SK-N-SH treated with all-trans-retinoic acid at 6 μM for 48 hours (cell line): ENCODE measurements around the gene CAMK2A.

ENCODE experiments used
- ARNTL ChIP-seq: fragments of 450-650 bp; formaldehyde crosslinking; IDR thresholded peaks from 2 replicates; pipeline ENCODE4 v1.5.0; 2020; ENCODE audit warnings: low read depth, mild to moderate bottlenecking, moderate library complexity, borderline replicate concordance
- CREB5 ChIP-seq: fragments of 250-450 bp; sonication (Bioruptor Pico); IDR thresholded peaks from 2 replicates; pipeline ENCODE4 v1.5.1; 2020; ENCODE audit warnings: low read depth, mild to moderate bottlenecking, moderate library complexity
- GLIS3 ChIP-seq: fragments of 250-450 bp; sonication (Bioruptor Pico); IDR thresholded peaks from 2 replicates; pipeline ENCODE4 v1.5.0; 2020; ENCODE audit warnings: mild to moderate bottlenecking, moderate library complexity
- ISL1 ChIP-seq: fragments of 250-450 bp; sonication (Bioruptor Pico); IDR thresholded peaks from 2 replicates; pipeline ENCODE4 v2.1.2; 2022; ENCODE audit warnings: mild to moderate bottlenecking, moderate library complexity
- PPARA ChIP-seq: fragments of 250-450 bp; sonication (Bioruptor Pico); IDR thresholded peaks from 2 replicates; pipeline ENCODE4 v1.5.0; 2020; ENCODE audit warnings: mild to moderate bottlenecking, borderline replicate concordance
- TSHZ2 ChIP-seq: fragments of 250-450 bp; sonication (Bioruptor Pico); IDR thresholded peaks from 2 replicates; pipeline ENCODE4 v1.5.0; 2020; ENCODE audit warnings: mild to moderate bottlenecking, moderate library complexity
- ZFP30 ChIP-seq: fragments of 450-650 bp; formaldehyde crosslinking; IDR thresholded peaks from 2 replicates; pipeline ENCODE4 v1.5.0; 2022; ENCODE audit warnings: mild to moderate bottlenecking, moderate library complexity
- ZNF70 ChIP-seq: fragments of 450-650 bp; formaldehyde crosslinking; IDR thresholded peaks from 2 replicates; pipeline ENCODE4 v1.5.0; 2020; ENCODE audit warnings: mild to moderate bottlenecking, moderate library complexity

GRCh38 chr5:150291388-150292385 lies 2.1 kb upstream of the CAMK2A start:
- TF ChIP-seq PPARA (no peak), ARNTL (no peak), ZNF70 (CRISPR knock-in tag) (no peak), ISL1 (CRISPR knock-in tag) (no peak), CREB5 (CRISPR knock-in tag) (no peak), ZFP30 (CRISPR knock-in tag) (no peak), GLIS3 (CRISPR knock-in tag) (no peak), TSHZ2 (CRISPR knock-in tag) (no peak)
